GM12872 (cell line): Measurements from ENCODE around the gene PPP1R15A.

Experiments used
- CTCF ChIP-seq: IDR thresholded peaks from 3 replicates; pipeline ENCODE4 v1.5.1; 2011; ENCODE audit warnings: low read depth, mild to moderate bottlenecking, low read length, moderate library complexity; ENCODE audit not compliant: insufficient read depth

Gene PPP1R15A

DNA sequence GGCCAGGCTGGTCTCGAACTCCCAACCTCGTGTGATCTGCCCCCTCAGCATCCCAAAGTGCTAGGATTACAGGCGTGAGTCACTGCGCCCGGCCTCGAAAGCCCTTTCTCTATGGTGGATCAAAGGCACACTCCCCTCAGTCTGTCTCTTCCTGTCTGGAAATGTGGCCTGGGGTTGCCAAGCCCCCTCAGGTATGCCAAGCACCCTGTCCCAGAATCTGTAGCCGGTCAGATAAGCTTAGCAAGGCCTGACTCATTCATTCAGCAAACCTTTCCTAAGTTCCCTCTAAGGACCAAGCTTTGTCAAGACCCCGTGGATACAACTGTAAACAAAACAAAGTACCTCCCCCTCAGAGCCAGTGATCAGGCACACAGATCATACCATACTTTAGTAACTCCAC is 42.0 kb downstream of the PPP1R15A start:
- TF ChIP-seq CTCF, result no peak

DNA sequence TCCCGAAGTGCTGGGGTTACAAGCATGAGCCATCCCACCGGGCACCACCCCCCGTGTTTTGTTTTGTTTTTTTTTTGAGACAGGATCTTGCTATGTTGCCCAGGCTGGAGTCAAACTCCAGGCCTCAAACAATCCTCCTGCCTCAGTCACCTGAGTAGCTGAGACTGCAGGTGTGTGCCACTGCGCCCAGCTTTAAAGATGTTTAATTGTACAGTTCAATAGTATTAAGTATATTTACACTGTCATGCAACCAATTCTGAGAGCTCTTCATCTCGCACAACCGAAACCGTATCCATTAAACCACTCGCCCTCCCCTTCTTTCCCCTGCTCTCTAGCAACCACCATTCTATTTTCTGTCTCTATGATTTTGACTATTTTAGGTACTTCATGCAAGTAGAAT is 43.5 kb downstream of the PPP1R15A start:
- TF ChIP-seq CTCF, result no peak

DNA sequence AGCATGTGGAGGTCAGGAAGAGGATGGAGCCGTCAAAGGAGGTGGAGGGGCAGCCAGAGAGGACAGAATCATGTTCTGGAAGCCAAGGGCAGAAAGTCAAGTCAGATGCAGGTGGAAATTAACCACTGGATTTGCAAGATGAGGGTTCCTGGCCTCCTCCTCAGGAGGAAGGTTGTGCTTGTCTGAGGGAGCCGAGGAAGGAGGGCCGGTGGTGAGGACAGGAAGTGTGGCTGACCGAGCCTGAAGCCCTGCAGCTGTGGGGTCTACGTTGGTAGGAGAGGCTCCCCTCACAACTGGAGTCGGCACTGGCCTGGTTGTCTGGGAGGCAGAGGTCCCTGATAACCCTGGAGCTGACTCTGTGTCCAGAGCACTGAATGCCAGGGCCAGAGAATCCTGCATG is 45.9 kb downstream of the PPP1R15A start:
- TF ChIP-seq CTCF, result no peak

DNA sequence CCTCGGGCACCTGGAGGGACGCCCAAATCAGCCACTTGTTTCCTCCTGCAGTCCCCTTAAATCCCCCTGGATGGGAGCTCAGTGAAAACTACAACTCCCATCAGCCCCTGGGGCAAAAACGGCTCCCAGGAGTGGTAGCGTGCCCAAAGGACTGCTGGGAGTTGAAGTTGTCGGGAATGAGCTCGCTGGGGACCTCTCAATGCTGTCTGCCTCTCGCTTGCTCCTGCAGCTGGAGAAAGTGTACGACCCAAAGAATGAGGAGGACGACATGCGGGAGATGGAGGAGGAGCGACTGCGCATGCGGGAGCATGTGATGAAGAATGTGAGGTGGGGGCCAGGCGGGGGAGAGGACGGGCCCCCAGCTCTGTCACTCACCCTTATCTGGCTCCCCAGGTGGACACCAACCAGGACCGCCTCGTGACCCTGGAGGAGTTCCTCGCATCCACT is 46.6 kb downstream of the PPP1R15A start:
- TF ChIP-seq CTCF, result no peak

DNA sequence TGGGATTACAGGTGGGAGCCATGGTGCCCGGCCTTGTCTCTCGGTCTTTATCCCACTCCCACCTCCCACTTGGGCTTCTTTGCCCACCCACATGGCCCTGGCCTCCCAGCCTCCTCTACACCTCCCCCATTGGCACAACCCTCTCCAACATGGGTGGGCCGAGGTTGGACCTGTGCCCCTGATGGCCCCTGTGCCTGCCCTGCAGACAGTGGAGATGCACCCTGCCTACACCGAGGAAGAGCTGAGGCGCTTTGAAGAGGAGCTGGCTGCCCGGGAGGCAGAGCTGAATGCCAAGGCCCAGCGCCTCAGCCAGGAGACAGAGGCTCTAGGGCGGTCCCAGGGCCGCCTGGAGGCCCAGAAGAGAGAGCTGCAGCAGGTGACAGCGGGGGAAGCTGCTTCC is 48.7 kb downstream of the PPP1R15A start:
- TF ChIP-seq CTCF, result no peak

GRCh38 chr19:48921721-48922500 is 49.7 kb downstream of the PPP1R15A start:
- no peak for TF ChIP-seq CTCF

GRCh38 chr19:48922548-48923490 is 50.6 kb downstream of the PPP1R15A start:
- TF ChIP-seq CTCF, result no peak
